Mesenchymal stem cell (in vitro differentiated cells and primary cell): ENCODE results near the gene APOA1.

Source experiments
- DNase-seq: peaks from one replicate; pipeline ENCODE4 v3.0.0-alpha.2; 2013
- H2AFZ ChIP-seq: one replicate; pipeline ENCODE4 v1.6.1; 2013; ENCODE audit warnings: low read depth, mild to moderate bottlenecking, control low read depth, inconsistent platforms, low read length, moderate library complexity
- H2AK5ac ChIP-seq: 2 replicates; pipeline ENCODE4 v1.6.1; 2013; ENCODE audit warnings: low read length, moderate library complexity, mild to moderate bottlenecking, inconsistent platforms; ENCODE audit not compliant: severe bottlenecking
- H2BK120ac ChIP-seq: one replicate; pipeline ENCODE4 v1.6.1; 2013; ENCODE audit warnings: low read depth, mild to moderate bottlenecking, inconsistent platforms, low read length, moderate library complexity
- H2BK12ac ChIP-seq, 2 experiments: one replicate each; pipeline ENCODE4 v1.6.1; 2013; ENCODE audit warnings: inconsistent platforms in 2 of 2, low read length in 2 of 2, mild to moderate bottlenecking in 2 of 2, moderate library complexity in 2 of 2, control low read depth in 1 of 2
- H2BK15ac ChIP-seq: one replicate; pipeline ENCODE4 v1.6.1; 2013; ENCODE audit warnings: mild to moderate bottlenecking, low read depth, inconsistent platforms; ENCODE audit not compliant: poor library complexity, severe bottlenecking
- H2BK5ac ChIP-seq: 2 replicates; pipeline ENCODE4 v1.6.1; 2013; ENCODE audit warnings: low read depth, mild to moderate bottlenecking, low read length, control low read depth, inconsistent platforms; ENCODE audit not compliant: poor library complexity, severe bottlenecking
- H3K14ac ChIP-seq, 2 experiments: one replicate each; pipeline ENCODE4 v1.6.1; 2013; ENCODE audit warnings: inconsistent platforms in 2 of 2, low read length in 2 of 2, control low read depth in 1 of 2, mild to moderate bottlenecking in 1 of 2, moderate library complexity in 1 of 2
- H3K18ac ChIP-seq, 2 experiments: one replicate each; pipeline ENCODE4 v1.6.1; 2013; ENCODE audit warnings: inconsistent platforms in 2 of 2, low read length in 2 of 2, control low read depth in 1 of 2, low read depth in 1 of 2, mild to moderate bottlenecking in 1 of 2
- H3K23ac ChIP-seq, 2 experiments: one replicate each; pipeline ENCODE4 v1.6.1; 2013; ENCODE audit warnings: inconsistent platforms in 2 of 2, low read length in 2 of 2, mild to moderate bottlenecking in 2 of 2, moderate library complexity in 2 of 2, control low read depth in 1 of 2
- H3K27ac ChIP-seq: 2 replicates; pipeline ENCODE4 v1.5.1; 2013; ENCODE audit warnings: mild to moderate bottlenecking, moderate library complexity, low read length, control low read depth, inconsistent platforms; ENCODE audit not compliant: poor library complexity, severe bottlenecking
- H3K27me3 ChIP-seq, 2 experiments: 2 replicates each; pipeline versions ENCODE4 v1.6.1 to v1.7.0; 2013; ENCODE audit warnings: low read length in 2 of 2, mild to moderate bottlenecking in 2 of 2, moderate library complexity in 2 of 2, control low read depth in 1 of 2, inconsistent platforms in 1 of 2; ENCODE audit not compliant: control insufficient read depth in 1 of 2, insufficient read depth in 1 of 2
- H3K36me3 ChIP-seq, 2 experiments: 2 replicates each; pipeline versions ENCODE4 v1.6.1 to v1.7.0; 2013; ENCODE audit warnings: low read length in 2 of 2, control low read depth in 1 of 2, inconsistent platforms in 1 of 2, low read depth in 1 of 2, mild to moderate bottlenecking in 1 of 2; ENCODE audit not compliant: insufficient read depth in 2 of 2, control insufficient read depth in 1 of 2
- H3K4ac ChIP-seq, 2 experiments: one replicate each; pipeline ENCODE4 v1.6.1; 2013; ENCODE audit warnings: inconsistent platforms in 2 of 2, low read length in 2 of 2, mild to moderate bottlenecking in 2 of 2, moderate library complexity in 2 of 2, control low read depth in 1 of 2, low read depth in 1 of 2
- H3K4me1 ChIP-seq: 2 replicates; pipeline ENCODE4 v1.6.1; 2013; ENCODE audit warnings: low read depth, low read length, control low read depth; ENCODE audit not compliant: control insufficient read depth, insufficient read depth
- H3K4me2 ChIP-seq: 2 replicates; pipeline ENCODE4 v1.6.1; 2013; ENCODE audit warnings: low read length, mild to moderate bottlenecking, inconsistent platforms; ENCODE audit not compliant: poor library complexity, severe bottlenecking
- H3K4me3 ChIP-seq, 2 experiments: 2 replicates each; pipeline versions ENCODE4 v1.5.1 to v1.7.0; 2013; ENCODE audit warnings: low read length in 2 of 2, mild to moderate bottlenecking in 2 of 2, control low read depth in 1 of 2, low read depth in 1 of 2; ENCODE audit not compliant: insufficient read depth in 1 of 2
- H3K79me1 ChIP-seq: replicated peaks from 2 replicates; pipeline ENCODE4 v1.6.1; 2013; ENCODE audit warnings: mild to moderate bottlenecking, control low read depth, low read length, inconsistent platforms; ENCODE audit not compliant: poor library complexity, severe bottlenecking
- H3K9ac ChIP-seq: 2 replicates; pipeline ENCODE4 v1.7.0; 2013; ENCODE audit warnings: mild to moderate bottlenecking, low read length, moderate library complexity
- H3K9me3 ChIP-seq: 2 replicates; pipeline ENCODE4 v1.7.0; 2013; ENCODE audit warnings: mild to moderate bottlenecking, low read length; ENCODE audit not compliant: control insufficient read depth
- H4K8ac ChIP-seq: one replicate; pipeline ENCODE4 v1.6.1; 2013; ENCODE audit warnings: inconsistent platforms, mild to moderate bottlenecking, low read length, moderate library complexity
- H4K91ac ChIP-seq: one replicate; pipeline ENCODE4 v1.6.1; 2013; ENCODE audit warnings: mild to moderate bottlenecking, low read length, inconsistent platforms
- WGBS: methylation state at CpG from one replicate; pipeline ENCODE4 v1.1.7; 2013; ENCODE audit warnings: mixed read lengths; 5-methylcytosine and 5-hydroxymethylcytosine counted together

APOA1 gene

DNA sequence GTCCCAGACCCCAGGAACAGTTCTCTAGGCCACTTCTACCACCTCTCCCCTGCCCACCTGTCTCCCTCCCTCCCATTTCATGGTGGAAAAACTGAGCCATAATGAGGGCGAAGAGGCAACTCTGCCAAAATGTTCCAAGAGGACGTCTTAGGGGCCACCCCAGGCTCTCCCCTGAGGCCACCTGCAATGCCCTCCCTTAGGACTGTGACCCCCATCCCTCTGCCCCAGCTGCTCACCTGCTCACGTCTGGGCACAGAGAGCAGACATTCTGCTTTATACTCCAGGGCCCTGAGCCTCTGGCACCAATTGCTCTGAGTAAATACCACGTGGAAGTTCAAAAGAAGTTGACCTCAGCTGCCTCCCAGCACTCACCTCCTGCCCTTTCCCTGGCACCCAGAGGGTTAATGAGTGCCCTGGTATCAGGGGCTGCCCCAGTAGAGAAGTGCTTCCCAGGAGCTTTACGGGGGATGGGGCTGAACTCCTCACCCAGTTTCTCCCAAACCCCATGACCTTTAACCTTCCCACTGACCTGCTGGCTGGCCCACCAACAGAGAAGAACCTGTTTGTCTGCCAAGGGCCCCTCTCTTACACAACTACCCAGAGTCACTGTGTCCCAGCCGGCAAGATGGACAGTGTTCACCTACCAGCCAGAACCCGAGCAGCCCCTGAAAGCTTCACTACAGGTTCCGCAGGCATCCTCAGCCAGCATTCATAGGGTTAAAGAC lies 45.1 kb downstream of the APOA1 start:
- peaks cover 13% of the 10 kb centered on the region for H3K4me1 ChIP-seq
- H3K23ac ChIP-seq, result no peak overlapping the region
- DNase-seq, result no peak
- H2BK5ac ChIP-seq, result no peak overlapping the region
- H3K36me3 ChIP-seq, result no peaks in the 10 kb centered on the region
- H3K4ac ChIP-seq, result no peak overlapping the region
- peak overlapping the region; percentile 0 for H3K9ac ChIP-seq
- H3K14ac ChIP-seq, result no peak overlapping the region
- H4K8ac ChIP-seq, result no peak overlapping the region
- 86% methylated on average over 8 of the region's 8 CpGs for WGBS
- no peak overlapping the region for H2AFZ ChIP-seq
- H2BK15ac ChIP-seq, result no peak overlapping the region
- no peaks in the 10 kb centered on the region for H3K27me3 ChIP-seq
- H3K4me3 ChIP-seq, result no peak overlapping the region
- H3K79me1 ChIP-seq, result peaks cover 3% of the 10 kb centered on the region
- H3K18ac ChIP-seq, result no peak overlapping the region
- no peak overlapping the region for H2BK120ac ChIP-seq
- peak overlapping the region; percentile 6 for H2AK5ac ChIP-seq
- no peak overlapping the region for H3K4me2 ChIP-seq
- H2BK12ac ChIP-seq, result no peak overlapping the region
- H3K9me3 ChIP-seq, result no peaks in the 10 kb centered on the region
- H3K27ac ChIP-seq, result no peak overlapping the region
- no peak overlapping the region for H4K91ac ChIP-seq

DNA sequence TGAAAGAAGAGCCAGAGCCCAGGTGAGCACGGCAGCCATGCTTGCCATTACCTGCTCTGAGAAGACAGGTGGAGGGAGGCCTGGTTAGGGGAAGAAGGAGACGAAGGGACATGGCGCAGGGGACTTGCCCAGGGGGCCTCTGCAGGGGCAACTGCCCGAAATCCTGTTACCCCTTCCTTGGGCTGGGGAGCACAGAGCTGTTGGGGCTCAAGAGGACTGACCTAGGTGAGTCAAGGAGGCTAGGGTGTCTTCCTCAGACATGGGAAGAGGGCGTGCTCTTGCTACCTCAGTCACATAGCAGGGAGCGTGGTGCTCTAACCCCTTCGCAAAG lies 45.6 kb downstream of the APOA1 start, which contains the start of gene APOA5:
TSS of gene APOA5 (minus strand) at position 67 of the 331 bp plus-strand sequence. CDS start at position 48, 19 bp downstream.
- H2AK5ac ChIP-seq, result peak within 1 kb of the TSS; percentile 6
- H3K27me3 ChIP-seq, result no peaks in the 10 kb centered on the region
- H3K4me1 ChIP-seq, result peaks cover 15% of the 10 kb centered on the region
- H3K79me1 ChIP-seq, result peaks cover 3% of the 10 kb centered on the region
- peak within 1 kb of the TSS; percentile 33 for H3K9ac ChIP-seq
- no peak within 1 kb of the TSS for H2BK120ac ChIP-seq
- no peaks in the 10 kb centered on the region for H3K9me3 ChIP-seq
- peak within 1 kb of the TSS; percentile 62 for H4K8ac ChIP-seq
- no peak within 1 kb of the TSS for H3K4me3 ChIP-seq
- 86% methylated on average over 7 of the region's 7 CpGs for WGBS
- H3K14ac ChIP-seq, result peak within 1 kb of the TSS in 1 of 2 experiments; percentile 5
- peak within 1 kb of the TSS in 1 of 2 experiments; percentile 64 for H2BK12ac ChIP-seq
- H3K4me2 ChIP-seq, result peak within 1 kb of the TSS; percentile 17
- H3K36me3 ChIP-seq, result peaks cover 0 to under 1% of the 10 kb centered on the region in 2 experiments
- no peak within 1 kb of the TSS for H3K18ac ChIP-seq
- H3K23ac ChIP-seq, result no peak within 1 kb of the TSS
- no peak within 1 kb of the TSS for H2BK5ac ChIP-seq
- H3K4ac ChIP-seq, result peak within 1 kb of the TSS in 1 of 2 experiments; percentile 17
- peak within 1 kb of the TSS; percentile 41 for H4K91ac ChIP-seq
- no peak within 1 kb of the TSS for H2BK15ac ChIP-seq
- H2AFZ ChIP-seq, result peak within 1 kb of the TSS; percentile 36
- DNase-seq, result no peak
- no peak within 1 kb of the TSS for H3K27ac ChIP-seq

DNA sequence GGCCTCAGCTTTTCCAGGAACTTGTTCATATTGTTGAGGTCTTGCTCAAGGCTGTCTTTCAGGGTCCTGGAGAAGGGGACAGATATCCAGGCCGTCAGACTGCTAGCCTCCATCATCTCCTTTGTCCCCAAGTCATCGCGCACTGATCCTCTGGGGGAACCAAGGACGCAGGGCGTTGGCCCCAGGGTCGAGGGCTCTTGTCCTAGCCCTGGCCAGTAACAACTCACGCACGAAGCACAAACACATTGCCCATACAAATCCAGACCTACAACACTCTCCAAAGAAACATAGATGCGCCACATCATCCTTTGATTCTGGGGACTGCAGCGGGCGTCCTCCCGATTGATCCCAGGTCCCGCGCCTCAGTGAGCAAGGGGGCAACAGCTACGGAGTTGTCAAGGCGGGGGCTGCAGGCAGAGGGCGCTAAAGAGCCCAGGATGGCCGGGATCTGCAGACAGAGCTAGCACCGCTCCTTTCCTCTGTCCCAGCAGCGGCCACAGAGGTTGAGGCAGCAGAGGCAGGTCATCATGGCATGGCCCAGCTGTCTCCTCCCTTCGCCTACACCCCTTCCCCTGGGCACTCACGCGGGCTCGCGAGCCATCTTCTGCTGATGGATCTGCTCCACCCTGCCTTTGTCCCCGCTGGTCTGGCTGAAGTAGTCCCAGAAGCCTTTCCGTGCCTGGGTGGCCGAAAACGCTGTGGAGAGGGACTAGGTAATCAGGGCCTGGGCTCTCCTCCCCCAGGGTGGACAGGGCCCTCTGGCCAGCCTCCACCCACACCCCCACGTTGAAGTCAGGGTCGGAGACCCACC lies 46.2 kb downstream of the APOA1 start:
- no peak overlapping the region for H2AK5ac ChIP-seq
- H3K18ac ChIP-seq, result no peak overlapping the region
- H2BK5ac ChIP-seq, result no peak overlapping the region
- H2BK12ac ChIP-seq, result peak overlapping the region in 1 of 2 experiments; percentile 64
- peak overlapping the region in 1 of 2 experiments; percentile 17 for H3K4ac ChIP-seq
- H3K23ac ChIP-seq, result no peak overlapping the region
- H4K91ac ChIP-seq, result peak overlapping the region; percentile 41
- peaks cover 15% of the 10 kb centered on the region for H3K4me1 ChIP-seq
- peak overlapping the region; percentile 62 for H4K8ac ChIP-seq
- H3K14ac ChIP-seq, result peak overlapping the region in 1 of 2 experiments; percentile 5
- H3K27ac ChIP-seq, result no peak overlapping the region
- H2AFZ ChIP-seq, result peak overlapping the region; percentile 36
- peaks cover 0 to 6% of the 10 kb centered on the region in 2 experiments for H3K36me3 ChIP-seq
- H3K79me1 ChIP-seq, result peaks cover 5% of the 10 kb centered on the region
- no peak overlapping the region for H2BK15ac ChIP-seq
- no peak overlapping the region for H3K4me3 ChIP-seq
- peak overlapping the region; percentile 33 for H3K9ac ChIP-seq
- 33% methylated on average over 31 of the region's 31 CpGs for WGBS
- no peaks in the 10 kb centered on the region for H3K27me3 ChIP-seq
- H2BK120ac ChIP-seq, result no peak overlapping the region
- peak overlapping the region; percentile 17 for H3K4me2 ChIP-seq
- no peaks in the 10 kb centered on the region for H3K9me3 ChIP-seq
- peak; percentile 70 for DNase-seq
